Astrocyte (in vitro differentiated cells and primary cell): ENCODE measurements around the gene GZMM. TPM values are rescaled to one million over a fixed set of nuclear protein-coding genes. Genes with fewer than 3 reads are reported as not detected.

ENCODE experiments used
- DNase-seq: peaks from one replicate; pipeline ENCODE4 v3.0.0-alpha.2; 2010; ENCODE audit warnings: low read depth
- FAIRE-seq: peaks from 2 replicates; lab custom pipeline; 2011; peaks lifted over from hg19 to GRCh38; lab: Jason Lieb, UNC
- H2AFZ ChIP-seq: 2 replicates; pipeline ENCODE4 v1.6.0; 2012; ENCODE audit warnings: low read depth, low read length, inconsistent platforms
- H3K27ac ChIP-seq: 2 replicates; pipeline ENCODE4 v1.5.1; 2011; ENCODE audit warnings: low read depth, low read length, inconsistent platforms
- H3K27me3 ChIP-seq: 2 replicates; pipeline ENCODE4 v1.6.0; 2011; ENCODE audit warnings: low read length, inconsistent platforms; ENCODE audit not compliant: insufficient read depth
- H3K36me3 ChIP-seq: 2 replicates; pipeline ENCODE4 v1.5.1; 2011; ENCODE audit warnings: low read length, inconsistent platforms; ENCODE audit not compliant: insufficient read depth
- H3K4me1 ChIP-seq: 2 replicates; pipeline ENCODE4 v1.5.1; 2011; ENCODE audit warnings: low read length, inconsistent platforms; ENCODE audit not compliant: insufficient read depth
- H3K4me2 ChIP-seq: 2 replicates; pipeline ENCODE4 v1.6.0; 2012; ENCODE audit warnings: low read length, inconsistent platforms
- H3K4me3 ChIP-seq: 2 replicates; pipeline ENCODE4 v1.5.1; 2011; ENCODE audit warnings: low read depth, mild to moderate bottlenecking, low read length, inconsistent platforms; ENCODE audit not compliant: insufficient read depth
- H3K79me2 ChIP-seq: 2 replicates; pipeline ENCODE4 v1.6.0; 2012; ENCODE audit warnings: mild to moderate bottlenecking, low read length, inconsistent platforms; ENCODE audit not compliant: insufficient read depth
- H3K9ac ChIP-seq: 2 replicates; pipeline ENCODE4 v1.6.0; 2012; ENCODE audit warnings: mild to moderate bottlenecking, low read length, inconsistent platforms
- H3K9me3 ChIP-seq: 2 replicates; pipeline ENCODE4 v1.5.1; 2012; ENCODE audit warnings: low read depth, mild to moderate bottlenecking, low read length, inconsistent platforms; ENCODE audit not compliant: insufficient read depth
- H4K20me1 ChIP-seq: 2 replicates; pipeline ENCODE4 v1.6.0; 2012; ENCODE audit warnings: low read length, inconsistent platforms; ENCODE audit not compliant: insufficient read depth
- H3K27ac Mint-ChIP-seq: one replicate; pipeline ENCODE4 v1.8.0; 2021; ENCODE audit warnings: mild to moderate bottlenecking, mixed read lengths; ENCODE audit not compliant: unreplicated experiment
- H3K27me3 Mint-ChIP-seq: one replicate; pipeline ENCODE4 v1.8.0; 2021; ENCODE audit warnings: low read depth, mixed read lengths; ENCODE audit not compliant: unreplicated experiment
- H3K36me3 Mint-ChIP-seq: one replicate; pipeline ENCODE4 v1.8.0; 2021; ENCODE audit warnings: low read depth, mixed read lengths; ENCODE audit not compliant: unreplicated experiment
- H3K4me1 Mint-ChIP-seq: one replicate; pipeline ENCODE4 v1.8.0; 2021; ENCODE audit warnings: low read depth, mixed read lengths; ENCODE audit not compliant: unreplicated experiment
- H3K4me3 Mint-ChIP-seq: one replicate; pipeline ENCODE4 v1.8.0; 2021; ENCODE audit warnings: mild to moderate bottlenecking, moderate library complexity, mixed read lengths; ENCODE audit not compliant: unreplicated experiment
- H3K9me3 Mint-ChIP-seq: one replicate; pipeline ENCODE4 v1.8.0; 2021; ENCODE audit warnings: mild to moderate bottlenecking, mixed read lengths; ENCODE audit not compliant: unreplicated experiment
- CTCF ChIP-seq: IDR thresholded peaks from 2 replicates; pipeline ENCODE4 v1.5.1; 2011; ENCODE audit warnings: low read depth, mild to moderate bottlenecking, inconsistent platforms, low read length, moderate library complexity; ENCODE audit not compliant: insufficient read depth
- EZH2 ChIP-seq: IDR thresholded peaks from 2 replicates; pipeline ENCODE4 v1.6.1; 2012; ENCODE audit warnings: mild to moderate bottlenecking, low read length, inconsistent platforms; ENCODE audit not compliant: insufficient read depth
- total RNA-seq: library from RNA; stranded (reverse); gene quantifications from 2 replicates; pipeline ENCODE4 v1.2.1, GENCODE V29; 2021

Gene GZMM
- total RNA-seq, 1 donor from 2014 or later = 0.70 TPM

- DNase-seq = no peak
- Histone ChIP-seq H3K4me1 (peaks cover 19% of the 10 kb centered on the region), H3K9me3 (no peaks in the 10 kb centered on the region), H4K20me1 (peaks cover 24% of the 10 kb centered on the region), H3K9ac (no peak overlapping the region), H2AFZ (no peak overlapping the region), H3K27ac (no peak overlapping the region), H3K4me3 (no peak overlapping the region), H3K27me3 (no peaks in the 10 kb centered on the region), H3K4me2 (no peak overlapping the region), H3K36me3 (no peaks in the 10 kb centered on the region), H3K79me2 (peaks cover 14% of the 10 kb centered on the region)
- Mint-ChIP-seq H3K4me3 (no peak overlapping the region), H3K27me3 (no peaks in the 10 kb centered on the region), H3K4me1 (peaks cover 17% of the 10 kb centered on the region), H3K9me3 (no peaks in the 10 kb centered on the region), H3K36me3 (peaks cover 19% of the 10 kb centered on the region), H3K27ac (no peak overlapping the region)
- FAIRE-seq = no peak
- TF ChIP-seq CTCF (no peak), EZH2 (no peak)
These were observed 31.1 kb upstream of the GZMM start for GRCh38 chr19:512547-513365.

GRCh38 chr19:513368-514165, 30.3 kb upstream of the GZMM start:
- Histone ChIP-seq H3K9me3 (no peaks in the 10 kb centered on the region), H3K4me3 (no peak overlapping the region), H3K79me2 (peaks cover 6% of the 10 kb centered on the region), H3K27ac (no peak overlapping the region), H3K9ac (no peak overlapping the region), H3K4me2 (no peak overlapping the region), H3K27me3 (no peaks in the 10 kb centered on the region), H3K36me3 (no peaks in the 10 kb centered on the region), H3K4me1 (peaks cover 13% of the 10 kb centered on the region), H4K20me1 (peaks cover 24% of the 10 kb centered on the region), H2AFZ (no peak overlapping the region)
- H3K36me3 Mint-ChIP-seq = peaks cover 19% of the 10 kb centered on the region
- TF ChIP-seq CTCF (no peak), EZH2 (no peak)
- no peak overlapping the region for H3K4me3 Mint-ChIP-seq
- peaks cover 17% of the 10 kb centered on the region for H3K4me1 Mint-ChIP-seq
- H3K27ac Mint-ChIP-seq = no peak overlapping the region
- DNase-seq (no peak), FAIRE-seq (no peak)
- no peaks in the 10 kb centered on the region for H3K27me3 Mint-ChIP-seq
- H3K9me3 Mint-ChIP-seq = no peaks in the 10 kb centered on the region
